Skeletal muscle satellite cell (primary cell): ENCODE data around the gene BRSK2. TPM values are rescaled to one million over a fixed set of nuclear protein-coding genes. Genes with fewer than 3 reads are reported as not detected.
"Not testable (repeated sequence)": the region's sequence is repeated elsewhere in the genome, so short reads cannot be mapped to it uniquely, and the experiment has no call there.

Source experiments
- H3K27me3 ChIP-seq: 2 replicates; pipeline ENCODE4 v1.7.0; 2013; ENCODE audit warnings: low read length; ENCODE audit not compliant: control insufficient read depth, insufficient read depth
- H3K36me3 ChIP-seq: 2 replicates; pipeline ENCODE4 v1.7.0; 2013; ENCODE audit warnings: mild to moderate bottlenecking, control low read depth, low read length; ENCODE audit not compliant: insufficient read depth
- H3K4me1 ChIP-seq: 2 replicates; pipeline ENCODE4 v1.7.0; 2013; ENCODE audit warnings: low read length; ENCODE audit not compliant: control insufficient read depth, insufficient read depth
- H3K4me2 ChIP-seq: 2 replicates; pipeline ENCODE4 v1.7.0; 2013; ENCODE audit warnings: mild to moderate bottlenecking, low read length
- H3K4me3 ChIP-seq: 2 replicates; pipeline ENCODE4 v1.7.0; 2013; ENCODE audit warnings: low read length
- H3K9ac ChIP-seq: 2 replicates; pipeline ENCODE4 v1.7.0; 2013; ENCODE audit warnings: mild to moderate bottlenecking, low read depth, low read length, moderate library complexity
- H3K9me3 ChIP-seq: replicated peaks from 2 replicates; pipeline ENCODE4 v1.7.0; 2013; ENCODE audit warnings: mild to moderate bottlenecking, control low read depth, low read length
- total RNA-seq: library from RNA; depleted of rRNA; stranded (reverse); fragments of >200 nt; gene quantifications from 2 replicates; pipeline ENCODE4 v1.2.3, GENCODE V29; 2012; rRNA removed

The BRSK2 gene
- total RNA-seq, result not detected in 2 replicates

DNA sequence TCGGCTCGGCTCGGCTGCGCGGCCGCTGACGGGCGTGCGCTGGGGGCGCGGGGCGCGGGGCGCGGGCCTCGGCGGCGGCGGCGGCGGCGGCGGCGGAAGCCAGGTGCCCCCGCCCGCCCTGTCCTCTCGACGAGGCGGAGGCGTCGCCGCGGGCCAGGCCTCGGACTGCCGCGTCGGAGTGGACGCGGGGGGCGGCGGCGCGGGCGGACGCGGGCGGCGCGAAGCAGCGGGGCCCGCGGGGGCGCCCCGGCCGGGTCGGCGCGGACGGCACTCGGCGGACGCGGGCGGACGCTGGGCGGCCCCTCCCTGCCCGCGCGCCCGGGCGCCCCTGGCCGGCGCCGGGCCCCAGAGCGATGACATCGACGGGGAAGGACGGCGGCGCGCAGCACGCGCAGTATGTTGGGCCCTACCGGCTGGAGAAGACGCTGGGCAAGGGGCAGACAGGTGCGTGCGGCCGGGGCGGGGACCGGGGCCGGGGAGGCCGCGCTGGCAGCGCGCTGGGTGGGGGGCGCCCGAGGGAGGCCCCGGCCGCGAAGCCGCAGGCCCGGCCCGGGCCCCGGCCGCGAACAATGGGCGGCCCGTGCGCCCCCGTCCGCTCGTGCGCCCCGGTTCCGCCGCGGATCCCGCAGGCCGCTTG lies at the start of gene BRSK2:
Gene BRSK2, plus strand, starts transcription at position 3 of the 637 bp plus-strand sequence. Its CDS starts 351 bp downstream, at position 354.
- Histone ChIP-seq H3K4me1 (peaks cover 8% of the 10 kb centered on the region), H3K9ac (peak within 1 kb of the TSS; percentile 76), H3K4me3 (peak within 1 kb of the TSS; percentile 70), H3K4me2 (peak within 1 kb of the TSS; percentile 88), H3K9me3 (no peaks in the 10 kb centered on the region), H3K27me3 (peaks cover 42% of the 10 kb centered on the region), H3K36me3 (no peaks in the 10 kb centered on the region)

DNA sequence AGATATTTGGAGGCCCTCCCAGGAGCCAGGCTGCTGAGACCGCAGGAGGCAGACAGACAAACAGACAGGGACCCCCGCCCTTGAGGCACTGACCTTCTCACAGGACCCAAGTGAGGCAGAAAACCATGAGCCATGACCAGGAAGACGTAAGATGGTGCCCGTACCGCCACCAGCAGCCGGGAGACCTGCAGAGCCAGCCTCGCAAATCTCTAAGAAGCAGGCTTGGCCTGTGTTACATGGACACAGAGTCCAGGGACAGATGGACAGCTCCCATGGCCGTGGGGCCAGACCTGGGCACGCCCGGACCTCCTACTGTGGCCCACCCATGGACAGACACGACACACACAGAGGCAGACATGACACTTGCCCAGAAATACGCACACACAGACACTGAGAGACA lies 49.6 kb upstream of the BRSK2 start:
- Histone ChIP-seq H3K36me3 (no peaks in the 10 kb centered on the region), H3K4me1 (peaks cover 12% of the 10 kb centered on the region), H3K9ac (no peak overlapping the region), H3K9me3 (no peaks in the 10 kb centered on the region), H3K4me3 (no peak overlapping the region), H3K27me3 (peaks cover 41% of the 10 kb centered on the region), H3K4me2 (no peak overlapping the region)

DNA sequence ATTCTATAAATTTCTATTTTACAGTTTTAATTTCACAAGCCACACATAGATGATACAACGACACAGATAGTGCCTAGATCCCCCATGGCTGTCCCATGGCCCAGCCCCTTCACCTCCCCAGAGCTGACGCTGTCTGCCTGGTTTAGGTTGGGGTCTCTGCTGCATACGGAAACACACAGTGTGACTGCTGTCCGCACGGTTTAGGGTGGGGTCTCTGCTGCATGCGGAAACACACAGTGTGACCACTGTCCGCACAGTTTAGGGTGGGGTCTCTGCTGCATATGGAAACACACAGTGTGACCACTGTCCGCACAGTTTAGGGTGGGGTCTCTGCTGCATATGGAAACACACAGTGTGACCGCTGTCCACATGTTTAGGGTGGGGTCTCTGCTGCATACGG lies 48.5 kb upstream of the BRSK2 start:
- not testable (repeated sequence) for H3K36me3 ChIP-seq, H3K4me1 ChIP-seq, H3K9ac ChIP-seq, H3K4me2 ChIP-seq, H3K9me3 ChIP-seq, H3K4me3 ChIP-seq
- H3K27me3 ChIP-seq, result peaks cover 31% of the 10 kb centered on the region

- Histone ChIP-seq H3K27me3 (peaks cover 31% of the 10 kb centered on the region), H3K9me3 (no peaks in the 10 kb centered on the region), H3K4me3 (no peak overlapping the region), H3K9ac (no peak overlapping the region), H3K36me3 (no peaks in the 10 kb centered on the region), H3K4me2 (no peak overlapping the region), H3K4me1 (no peaks in the 10 kb centered on the region)
These were observed 47.7 kb upstream of the BRSK2 start for GRCh38 chr11:1341928-1342524.

DNA sequence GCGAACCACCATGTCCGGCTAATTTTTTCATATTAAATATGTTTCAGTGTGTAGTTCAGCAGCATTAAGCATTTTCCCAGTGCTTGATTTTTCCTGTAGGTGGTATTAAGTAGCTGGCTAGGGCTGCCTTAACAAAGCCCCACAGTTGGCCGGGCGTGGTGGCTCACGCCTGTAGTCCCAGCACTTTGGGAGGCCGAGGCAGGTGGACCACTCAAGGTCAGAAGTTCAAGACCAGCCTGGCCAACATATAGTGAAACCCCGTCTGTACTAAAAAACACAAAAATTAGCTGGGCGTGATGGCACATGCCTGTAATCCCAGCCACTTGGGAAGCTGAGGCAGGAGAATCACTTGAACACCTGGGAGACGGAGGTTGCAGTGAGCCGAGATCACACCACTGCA lies 46.8 kb upstream of the BRSK2 start:
- Histone ChIP-seq H3K9ac (no peak overlapping the region), H3K4me3 (no peak overlapping the region), H3K27me3 (peaks cover 34% of the 10 kb centered on the region), H3K4me2 (no peak overlapping the region), H3K9me3 (no peaks in the 10 kb centered on the region), H3K36me3 (no peaks in the 10 kb centered on the region), H3K4me1 (no peaks in the 10 kb centered on the region)

GRCh38 chr11:1343391-1344055 lies 46.2 kb upstream of the BRSK2 start:
- no peaks in the 10 kb centered on the region for H3K9me3 ChIP-seq
- no peak overlapping the region for H3K4me3 ChIP-seq
- no peaks in the 10 kb centered on the region for H3K4me1 ChIP-seq
- no peak overlapping the region for H3K4me2 ChIP-seq
- H3K36me3 ChIP-seq, result no peaks in the 10 kb centered on the region
- H3K9ac ChIP-seq, result no peak overlapping the region
- H3K27me3 ChIP-seq, result peaks cover 34% of the 10 kb centered on the region

GRCh38 chr11:1344056-1344635 lies 45.6 kb upstream of the BRSK2 start:
- no peak overlapping the region for H3K9ac ChIP-seq
- H3K4me1 ChIP-seq, result no peaks in the 10 kb centered on the region
- H3K4me2 ChIP-seq, result no peak overlapping the region
- H3K27me3 ChIP-seq, result peaks cover 34% of the 10 kb centered on the region
- H3K4me3 ChIP-seq, result no peak overlapping the region
- H3K36me3 ChIP-seq, result no peaks in the 10 kb centered on the region
- H3K9me3 ChIP-seq, result no peaks in the 10 kb centered on the region

DNA sequence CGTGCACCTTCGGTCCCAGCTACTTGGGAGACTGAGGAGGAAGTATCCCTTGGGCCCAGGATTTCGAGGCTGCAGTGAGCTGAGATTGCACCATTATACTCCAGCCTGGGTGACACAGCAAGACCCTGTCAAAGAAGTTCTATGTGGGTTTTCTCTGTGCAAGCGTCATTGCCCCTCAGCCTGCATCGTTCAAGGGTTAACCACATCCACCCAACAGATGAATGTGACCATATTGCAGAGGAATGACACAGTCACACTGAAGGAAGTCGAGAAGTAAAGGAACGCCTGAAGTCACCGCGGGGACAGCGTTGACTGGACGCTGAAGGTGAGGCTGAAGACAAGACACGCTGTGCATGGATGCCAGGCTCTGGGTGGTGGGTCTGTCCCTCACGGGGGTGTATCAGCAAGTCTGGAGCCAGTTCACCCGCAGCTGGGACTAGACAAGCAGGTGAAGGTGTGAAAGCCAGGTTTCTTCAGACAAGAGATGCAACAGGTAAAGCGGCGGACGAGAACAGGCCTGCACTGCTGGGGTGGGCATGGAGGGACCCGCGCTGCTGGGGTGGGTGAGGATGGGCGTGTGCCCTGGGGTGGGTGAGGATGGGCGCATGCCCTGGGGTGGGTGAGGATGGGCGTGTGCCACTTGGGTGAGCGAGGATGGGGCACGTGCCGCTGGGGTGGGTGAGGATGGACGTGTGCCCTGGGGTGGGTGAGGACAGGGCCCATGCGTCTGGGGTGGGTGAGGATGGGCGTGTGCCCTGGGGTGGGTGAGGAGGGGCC lies 43.8 kb upstream of the BRSK2 start:
- Histone ChIP-seq H3K9ac (no peak overlapping the region), H3K4me3 (no peak overlapping the region), H3K36me3 (no peaks in the 10 kb centered on the region), H3K27me3 (peaks cover 42% of the 10 kb centered on the region), H3K9me3 (no peaks in the 10 kb centered on the region), H3K4me1 (no peaks in the 10 kb centered on the region), H3K4me2 (no peak overlapping the region)

DNA sequence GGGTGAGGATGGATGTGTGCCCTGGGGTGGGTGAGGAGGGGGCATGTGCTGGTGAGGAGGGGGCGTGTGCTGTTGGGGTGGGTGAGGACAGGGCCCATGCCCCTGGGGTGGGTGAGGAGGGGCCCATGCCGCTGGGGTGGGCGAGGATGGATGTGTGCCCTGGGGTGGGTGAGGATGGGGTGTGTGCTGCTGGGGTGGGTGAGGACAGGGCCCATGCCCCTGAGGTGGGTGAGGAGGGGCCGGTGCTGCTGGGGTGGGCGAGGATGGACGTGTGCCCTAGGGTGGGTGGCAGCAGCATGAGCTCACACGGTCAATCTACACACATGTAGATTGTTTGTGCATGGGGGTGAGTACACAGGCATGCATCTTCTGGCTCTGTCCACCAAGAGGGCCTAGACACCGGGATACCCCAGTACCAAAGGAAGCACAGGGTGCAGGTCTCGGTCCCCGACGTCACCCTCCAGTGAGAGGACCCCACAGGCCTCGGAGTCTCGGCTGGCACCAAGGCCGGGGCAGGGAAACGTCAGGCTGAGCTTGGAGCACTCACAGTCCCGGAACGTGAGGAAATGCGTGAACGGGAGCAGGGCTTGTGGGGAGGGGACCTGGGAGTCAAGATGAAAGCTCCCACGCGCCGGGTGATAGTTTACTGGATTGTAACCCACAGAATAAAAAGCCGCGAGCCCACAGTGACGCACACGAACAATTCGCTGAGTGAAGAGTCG lies 42.9 kb upstream of the BRSK2 start:
- Histone ChIP-seq H3K36me3 (no peaks in the 10 kb centered on the region), H3K27me3 (peaks cover 42% of the 10 kb centered on the region), H3K4me2 (no peak overlapping the region), H3K9me3 (no peaks in the 10 kb centered on the region), H3K9ac (no peak overlapping the region), H3K4me3 (no peak overlapping the region), H3K4me1 (no peaks in the 10 kb centered on the region)

DNA sequence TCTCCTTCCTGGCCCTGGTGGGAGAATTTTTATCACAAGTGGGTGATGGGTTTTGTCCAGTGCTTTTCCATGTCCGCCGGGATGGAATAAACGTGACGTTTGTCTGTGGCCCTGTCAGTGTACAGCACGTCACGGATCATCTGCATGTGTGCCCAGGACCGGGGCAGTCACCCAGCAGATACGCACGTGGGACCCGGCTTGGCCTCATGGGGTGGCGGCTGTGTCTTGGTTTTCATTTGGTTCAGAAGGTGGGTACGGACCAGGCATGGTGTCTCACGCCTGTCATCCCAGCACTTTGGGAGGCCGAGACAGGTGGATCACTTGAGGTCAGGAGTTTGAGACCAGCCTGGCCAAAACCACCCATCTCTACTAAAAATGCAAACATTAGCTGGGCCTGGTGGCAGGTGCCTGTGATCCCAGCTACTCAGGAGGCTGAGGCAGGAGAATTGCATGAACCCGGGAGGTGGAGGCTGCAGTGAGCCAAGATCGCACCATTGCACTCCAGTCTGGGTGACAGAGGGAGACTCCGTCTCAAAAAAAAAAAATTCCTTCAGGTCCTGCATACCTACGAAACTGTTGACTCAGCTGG lies 42.2 kb upstream of the BRSK2 start:
- H3K4me3 ChIP-seq, H3K36me3 ChIP-seq, H3K4me1 ChIP-seq, H3K9ac ChIP-seq, H3K9me3 ChIP-seq, H3K4me2 ChIP-seq: not testable (repeated sequence)
- peaks cover 42% of the 10 kb centered on the region for H3K27me3 ChIP-seq
